C4-2B (cell line): ENCODE measurements around the gene ITGA6.

Experiments
- H3K27ac ChIP-seq: fragments of 450-650 bp; 2 replicates; pipeline ENCODE4 v1.5.1; 2017
- ZFX ChIP-seq: fragments of 450-650 bp; IDR thresholded peaks from 2 replicates; pipeline ENCODE4 v1.6.1; 2017
- TF ChIP-seq, protein P1 (sequence below): fragments of 450-650 bp; conservative IDR thresholded peaks from 2 replicates; pipeline ENCODE4 v1.5.1; 2017; ENCODE audit warnings: mild to moderate bottlenecking

ITGA6 gene

DNA sequence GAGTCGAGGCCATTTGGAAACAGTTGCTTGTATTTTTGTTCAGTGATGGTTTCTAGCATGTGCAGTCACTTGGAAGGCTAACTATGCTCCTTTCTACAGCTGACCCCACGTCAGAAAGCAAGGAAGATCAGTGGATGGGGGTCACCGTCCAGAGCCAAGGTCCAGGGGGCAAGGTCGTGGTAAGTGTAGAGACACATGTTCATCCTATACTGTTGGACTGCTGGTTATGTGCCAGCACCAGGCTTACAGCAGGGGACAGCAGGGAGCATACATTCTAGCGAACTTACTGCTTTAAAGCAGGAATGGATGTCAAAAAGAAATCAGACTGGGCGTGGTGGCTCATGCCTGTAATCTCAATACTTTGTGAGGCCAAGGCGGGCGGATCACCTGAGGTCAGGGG lies 40.0 kb downstream of the ITGA6 start:
- TF ChIP-seq, protein P1, sequence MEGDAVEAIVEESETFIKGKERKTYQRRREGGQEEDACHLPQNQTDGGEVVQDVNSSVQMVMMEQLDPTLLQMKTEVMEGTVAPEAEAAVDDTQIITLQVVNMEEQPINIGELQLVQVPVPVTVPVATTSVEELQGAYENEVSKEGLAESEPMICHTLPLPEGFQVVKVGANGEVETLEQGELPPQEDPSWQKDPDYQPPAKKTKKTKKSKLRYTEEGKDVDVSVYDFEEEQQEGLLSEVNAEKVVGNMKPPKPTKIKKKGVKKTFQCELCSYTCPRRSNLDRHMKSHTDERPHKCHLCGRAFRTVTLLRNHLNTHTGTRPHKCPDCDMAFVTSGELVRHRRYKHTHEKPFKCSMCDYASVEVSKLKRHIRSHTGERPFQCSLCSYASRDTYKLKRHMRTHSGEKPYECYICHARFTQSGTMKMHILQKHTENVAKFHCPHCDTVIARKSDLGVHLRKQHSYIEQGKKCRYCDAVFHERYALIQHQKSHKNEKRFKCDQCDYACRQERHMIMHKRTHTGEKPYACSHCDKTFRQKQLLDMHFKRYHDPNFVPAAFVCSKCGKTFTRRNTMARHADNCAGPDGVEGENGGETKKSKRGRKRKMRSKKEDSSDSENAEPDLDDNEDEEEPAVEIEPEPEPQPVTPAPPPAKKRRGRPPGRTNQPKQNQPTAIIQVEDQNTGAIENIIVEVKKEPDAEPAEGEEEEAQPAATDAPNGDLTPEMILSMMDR = no peak
- TF ChIP-seq ZFX = no peak
- no peak overlapping the region for H3K27ac ChIP-seq

DNA sequence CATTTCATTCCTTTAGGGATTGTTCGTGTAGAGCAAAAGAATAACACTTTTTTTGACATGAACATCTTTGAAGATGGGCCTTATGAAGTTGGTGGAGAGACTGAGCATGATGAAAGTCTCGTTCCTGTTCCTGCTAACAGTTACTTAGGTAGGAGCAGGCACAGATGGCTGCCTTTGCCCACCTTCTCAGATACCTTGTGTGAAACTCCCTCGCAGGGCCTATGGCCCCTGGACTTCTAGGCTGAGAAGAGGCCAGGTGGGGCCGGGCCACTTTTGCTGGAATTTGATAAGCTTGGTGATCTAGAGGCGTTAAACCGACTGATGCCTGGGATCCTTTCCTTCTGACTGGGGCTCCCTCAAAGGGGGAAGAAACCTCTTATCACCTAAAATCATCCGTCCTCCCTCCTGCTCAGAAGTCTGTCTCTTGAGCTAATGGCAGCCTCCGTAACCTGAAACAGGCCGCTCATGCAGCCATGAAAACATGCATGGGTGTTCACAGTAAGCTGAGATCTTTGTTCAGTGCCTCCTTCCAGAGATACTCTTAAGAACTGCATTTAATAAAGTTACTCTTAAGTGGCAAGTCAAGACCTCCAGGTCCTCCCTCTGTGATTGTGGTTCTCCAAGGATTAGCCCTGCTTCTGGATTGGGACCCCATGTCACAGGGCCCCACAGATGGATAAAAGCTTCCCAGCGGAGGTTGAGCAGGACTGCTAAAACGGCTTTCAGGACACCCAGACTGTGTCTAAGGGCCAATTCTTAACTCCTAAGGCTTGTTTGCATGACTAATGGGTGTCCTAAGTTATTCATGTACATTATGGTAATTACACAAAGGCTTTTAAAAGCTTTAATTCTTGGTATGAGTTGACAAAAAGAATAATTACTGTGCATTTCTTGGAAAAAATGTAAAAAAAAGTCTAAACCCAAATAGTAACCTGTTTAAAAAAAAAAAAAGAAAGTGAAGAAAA lies 43.9 kb downstream of the ITGA6 start:
- no peak overlapping the region for H3K27ac ChIP-seq
- no peak for TF ChIP-seq ZFX
- TF ChIP-seq, protein P1 = no peak

DNA sequence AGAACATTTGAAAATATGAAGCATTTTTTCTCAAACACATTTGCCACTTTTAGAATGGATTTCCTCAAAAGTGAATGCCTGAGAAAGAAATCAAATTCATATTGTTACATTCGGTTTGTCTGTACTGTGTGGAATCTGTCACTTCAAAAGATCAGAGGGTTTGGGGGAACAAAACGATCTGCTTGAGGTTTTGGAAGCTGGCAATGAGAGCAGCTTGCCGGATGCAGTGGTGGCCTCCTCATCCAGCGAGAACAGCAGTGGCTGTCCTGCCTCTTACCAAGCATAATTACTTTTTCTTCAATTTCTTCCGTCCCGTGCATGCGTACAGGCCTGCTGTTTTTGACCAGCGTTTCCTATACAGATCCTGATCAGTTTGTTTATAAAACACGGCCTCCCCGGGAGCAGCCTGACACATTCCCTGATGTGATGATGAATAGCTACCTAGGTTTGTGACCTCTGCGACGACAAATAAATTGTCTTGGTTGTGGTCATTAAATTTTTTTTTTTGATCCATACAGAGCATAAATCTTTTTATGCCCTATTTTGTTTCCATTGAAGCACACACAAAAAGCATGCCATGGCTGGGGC lies 45.2 kb downstream of the ITGA6 start:
- no peak for TF ChIP-seq ZFX
- TF ChIP-seq, protein P1 = no peak
- no peak overlapping the region for H3K27ac ChIP-seq

DNA sequence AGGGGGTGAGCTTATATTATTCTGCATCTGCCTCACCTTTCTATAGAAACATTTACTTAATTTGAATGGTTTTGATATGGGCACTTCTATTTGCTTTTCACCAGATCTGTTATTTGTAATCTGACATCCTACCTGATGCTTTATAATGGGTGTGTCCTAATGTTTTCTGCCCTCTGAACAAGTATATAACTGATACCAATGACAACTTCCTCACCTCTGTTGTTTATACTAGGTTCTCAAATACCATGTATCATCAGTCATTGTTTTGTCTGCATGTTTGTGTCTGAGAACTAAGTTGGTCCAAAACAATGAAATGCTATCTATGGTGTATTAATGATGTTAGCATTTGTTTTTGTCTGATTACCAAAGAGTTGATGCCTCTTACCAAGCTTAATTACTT lies 45.8 kb downstream of the ITGA6 start:
- TF ChIP-seq, protein P1 = no peak
- no peak for TF ChIP-seq ZFX
- H3K27ac ChIP-seq = no peak overlapping the region

DNA sequence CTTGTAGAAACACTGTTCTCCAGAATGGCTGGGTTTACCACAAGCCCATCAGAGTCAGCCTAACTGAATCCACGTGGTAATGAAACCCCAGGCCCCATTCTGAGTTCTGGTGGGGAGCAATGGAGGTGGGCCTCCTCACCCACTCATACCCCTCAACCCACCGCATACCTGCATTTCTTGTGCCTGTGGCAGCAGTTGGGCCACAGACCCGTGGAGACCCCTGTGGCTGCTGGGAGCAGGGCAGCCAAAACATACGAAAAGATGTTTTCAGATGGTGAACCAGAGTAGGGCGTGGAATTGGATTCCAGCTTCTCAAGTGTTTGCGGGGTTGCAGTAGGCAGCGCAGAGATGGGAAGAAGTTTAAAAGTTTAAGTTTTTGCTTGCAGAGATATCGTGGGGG lies 51.0 kb downstream of the ITGA6 start:
- no peak overlapping the region for H3K27ac ChIP-seq
- TF ChIP-seq, protein P1 = no peak
- no peak for TF ChIP-seq ZFX

DNA sequence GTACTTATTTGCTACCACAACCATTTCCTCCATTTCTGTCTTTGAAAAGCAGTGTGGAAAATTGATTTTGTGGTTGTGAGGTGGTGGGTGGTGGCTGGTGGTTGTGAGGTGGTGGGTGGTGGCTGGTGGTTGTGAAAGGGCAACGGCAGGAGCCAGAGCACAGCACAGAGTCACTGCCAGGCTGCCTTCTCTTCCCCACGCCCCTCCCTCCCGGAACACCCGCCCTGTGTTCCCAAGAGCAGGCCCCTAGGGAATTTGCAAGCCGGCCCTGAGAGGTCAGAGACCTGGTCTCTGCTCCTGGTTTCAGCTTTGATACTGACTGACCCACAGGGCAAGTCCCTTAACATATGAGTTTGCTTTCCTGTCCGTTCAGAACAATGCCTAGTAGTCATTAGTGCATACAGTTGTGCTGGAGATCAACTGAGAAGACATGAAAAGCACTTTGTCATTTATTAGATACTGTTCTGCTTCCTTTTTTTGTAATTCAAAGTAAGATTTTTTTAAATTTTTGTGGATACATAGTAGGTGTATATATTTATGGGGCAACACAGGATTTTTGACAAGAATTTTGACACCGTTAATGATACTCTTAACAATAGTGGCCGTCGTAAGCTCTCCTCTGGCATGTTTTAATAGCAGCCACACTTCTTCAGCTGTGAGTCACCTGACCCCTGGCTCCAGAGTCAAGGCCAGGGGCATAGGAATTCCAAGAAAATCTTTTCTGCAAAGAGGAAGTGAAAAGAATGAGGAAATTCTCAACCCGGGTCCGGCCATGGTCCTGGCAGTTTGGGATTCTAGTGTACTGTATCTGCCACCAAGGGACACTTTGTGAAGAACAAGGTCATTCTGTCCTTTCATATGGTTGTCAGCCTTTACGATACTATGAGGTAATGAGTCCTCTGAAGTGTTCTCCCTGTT lies 53.2 kb downstream of the ITGA6 start:
- TF ChIP-seq, protein P1 = no peak
- TF ChIP-seq ZFX = no peak
- H3K27ac ChIP-seq = no peak overlapping the region
